GM23338 (cell line): Measurements from ENCODE around the gene ERMN. TPM values are rescaled to one million over a fixed set of nuclear protein-coding genes. Genes with fewer than 3 reads are reported as not detected.

Experiments used
- ATAC-seq: fragments of 200-7000 bp; cut with Tn5 transposase; 3 replicates; pipeline ENCODE4 v1.9.1; 2020
- DNase-seq: peaks from one replicate; pipeline ENCODE4 v3.0.0-alpha.2; 2015; ENCODE audit warnings: low spot score
- H2AFZ ChIP-seq: fragments of 200-600 bp; sonication (generic); 2 replicates; pipeline ENCODE4 v1.8.0; 2016; ENCODE audit warnings: antibody characterized with exemption, mild to moderate bottlenecking, moderate library complexity
- H3F3A ChIP-seq: fragments of 200-600 bp; sonication (generic); replicated peaks from 2 replicates; pipeline ENCODE4 v1.8.0; 2017; ENCODE audit warnings: antibody characterized with exemption, mixed run types, low read depth
- H3K27ac ChIP-seq: fragments of 200-600 bp; sonication (generic); 2 replicates; pipeline ENCODE4 v1.6.1; 2016; ENCODE audit warnings: low read depth
- H3K27me3 ChIP-seq: fragments of 200-600 bp; sonication (generic); 2 replicates; pipeline ENCODE4 v1.8.0; 2016; ENCODE audit warnings: mild to moderate bottlenecking, mixed run types, moderate library complexity; ENCODE audit not compliant: insufficient read depth
- H3K36me3 ChIP-seq: fragments of 200-600 bp; sonication (generic); 2 replicates; pipeline ENCODE4 v1.8.0; 2016; ENCODE audit warnings: mild to moderate bottlenecking; ENCODE audit not compliant: insufficient read depth
- H3K4me1 ChIP-seq: fragments of 200-600 bp; sonication (generic); 2 replicates; pipeline ENCODE4 v1.8.0; 2016; ENCODE audit warnings: mild to moderate bottlenecking, moderate library complexity; ENCODE audit not compliant: insufficient read depth
- H3K4me2 ChIP-seq: fragments of 200-600 bp; sonication (generic); 2 replicates; pipeline ENCODE4 v1.7.1; 2017; ENCODE audit warnings: mixed run types
- H3K4me3 ChIP-seq: fragments of 200-600 bp; sonication (generic); 2 replicates; pipeline ENCODE4 v1.6.1; 2016; ENCODE audit warnings: mixed run types
- H3K79me2 ChIP-seq: fragments of 200-600 bp; sonication (generic); replicated peaks from 2 replicates; pipeline ENCODE4 v1.8.0; 2017; ENCODE audit warnings: mild to moderate bottlenecking; ENCODE audit not compliant: insufficient read depth
- H3K9me2 ChIP-seq: fragments of 200-600 bp; sonication (generic); 2 replicates; pipeline ENCODE4 v1.8.0; 2017; ENCODE audit not compliant: insufficient read depth
- H4K20me1 ChIP-seq: fragments of 200-600 bp; sonication (generic); replicated peaks from 2 replicates; pipeline ENCODE4 v1.8.0; 2017; ENCODE audit warnings: mild to moderate bottlenecking; ENCODE audit not compliant: insufficient read depth
- H3K27ac Mint-ChIP-seq: 2 replicates; pipeline ENCODE4 v1.8.0; 2020; ENCODE audit warnings: inconsistent platforms, mild to moderate bottlenecking, moderate library complexity, mixed read lengths
- H3K27me3 Mint-ChIP-seq: 3 replicates; pipeline ENCODE4 v1.8.0; 2022; ENCODE audit warnings: low read depth, mild to moderate bottlenecking, moderate library complexity, mixed read lengths, inconsistent platforms; ENCODE audit not compliant: insufficient read depth, poor library complexity
- H3K36me3 Mint-ChIP-seq: 3 replicates; pipeline ENCODE4 v1.8.0; 2021; ENCODE audit warnings: low read depth, mild to moderate bottlenecking, inconsistent platforms, moderate library complexity, mixed read lengths
- H3K4me1 Mint-ChIP-seq: 3 replicates; pipeline ENCODE4 v1.8.0; 2020; ENCODE audit warnings: mild to moderate bottlenecking, inconsistent platforms, mixed read lengths
- H3K4me3 Mint-ChIP-seq: 3 replicates; pipeline ENCODE4 v1.8.0; 2021; ENCODE audit warnings: moderate library complexity, mild to moderate bottlenecking, inconsistent platforms, mixed read lengths
- H3K9me3 Mint-ChIP-seq: 3 replicates; pipeline ENCODE4 v1.8.0; 2020; ENCODE audit warnings: moderate library complexity, mild to moderate bottlenecking, inconsistent platforms, mixed read lengths
- CREB1 ChIP-seq: fragments of 250-450 bp; sonication (Bioruptor Pico); IDR thresholded peaks from 2 replicates; pipeline ENCODE4 v1.5.0; 2020; ENCODE audit warnings: low read depth, mild to moderate bottlenecking, moderate library complexity
- NANOG ChIP-seq: IDR thresholded peaks from 2 replicates; pipeline ENCODE4 v1.6.1; 2016; ENCODE audit warnings: antibody characterized with exemption, borderline replicate concordance
- STAT1 ChIP-seq: IDR thresholded peaks from one replicate; pipeline ENCODE4 v1.6.1; 2016; ENCODE audit warnings: antibody characterized with exemption; ENCODE audit not compliant: unreplicated experiment
- polyA plus RNA-seq: library from polyadenylated mRNA; unstranded; fragments of >200 nt; fragmentation: Nextera tagmentation; extraction: Ambion mirVana; gene quantifications from 2 replicates; pipeline ENCODE4 v1.2.1, GENCODE V29; 2016
- total RNA-seq: library from RNA; depleted of rRNA; stranded (reverse); fragments of >200 nt; shearing (Covaris generic); gene quantifications from 2 replicates; pipeline ENCODE4 v1.2.3, GENCODE V29; 2014
- TF ChIP-seq, protein P1 (sequence below): fragments of 250-450 bp; sonication (Bioruptor Pico); IDR thresholded peaks from 2 replicates; pipeline ENCODE4 v1.5.0; 2020; ENCODE audit warnings: mild to moderate bottlenecking, moderate library complexity
- TF ChIP-seq, protein P2 (sequence below): IDR thresholded peaks from 2 replicates; pipeline ENCODE4 v1.6.1; 2016; ENCODE audit warnings: antibody characterized with exemption
- TF ChIP-seq, protein P3 (sequence below), 2 experiments: fragments of 200-600 bp in 1 of 2; sonication (generic) in 1 of 2; conservative IDR thresholded peaks; 2 replicates each; pipeline versions ENCODE4 v1.5.1 to v1.6.1; 2016 to 2017; ENCODE audit warnings: antibody characterized with exemption in 2 of 2, low read depth in 2 of 2, mild to moderate bottlenecking in 2 of 2, moderate library complexity in 1 of 2

Gene ERMN
- total and polyA plus RNA-seq, 2 experiments from 2014 or later = 0.35 to 0.44 TPM

DNA sequence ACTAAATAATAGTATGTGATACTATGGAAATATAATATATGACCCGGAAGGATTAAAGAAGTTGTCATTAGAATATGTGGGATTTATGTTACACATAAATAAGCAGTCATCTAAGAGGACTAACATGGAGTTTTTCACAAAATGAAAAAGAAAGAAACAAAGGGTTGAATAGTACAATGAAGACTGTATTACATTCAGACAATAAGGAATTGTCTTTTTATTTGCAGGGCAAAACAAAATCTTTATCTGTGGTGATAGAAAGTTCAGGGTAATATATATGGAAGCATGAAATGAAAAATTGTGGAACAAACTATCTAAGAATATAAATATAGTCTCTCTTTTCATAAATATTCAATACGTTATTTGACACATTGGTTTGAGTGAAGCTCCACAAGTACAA is 5.8 kb downstream of the ERMN start (continued):
- TF ChIP-seq, protein P1, sequence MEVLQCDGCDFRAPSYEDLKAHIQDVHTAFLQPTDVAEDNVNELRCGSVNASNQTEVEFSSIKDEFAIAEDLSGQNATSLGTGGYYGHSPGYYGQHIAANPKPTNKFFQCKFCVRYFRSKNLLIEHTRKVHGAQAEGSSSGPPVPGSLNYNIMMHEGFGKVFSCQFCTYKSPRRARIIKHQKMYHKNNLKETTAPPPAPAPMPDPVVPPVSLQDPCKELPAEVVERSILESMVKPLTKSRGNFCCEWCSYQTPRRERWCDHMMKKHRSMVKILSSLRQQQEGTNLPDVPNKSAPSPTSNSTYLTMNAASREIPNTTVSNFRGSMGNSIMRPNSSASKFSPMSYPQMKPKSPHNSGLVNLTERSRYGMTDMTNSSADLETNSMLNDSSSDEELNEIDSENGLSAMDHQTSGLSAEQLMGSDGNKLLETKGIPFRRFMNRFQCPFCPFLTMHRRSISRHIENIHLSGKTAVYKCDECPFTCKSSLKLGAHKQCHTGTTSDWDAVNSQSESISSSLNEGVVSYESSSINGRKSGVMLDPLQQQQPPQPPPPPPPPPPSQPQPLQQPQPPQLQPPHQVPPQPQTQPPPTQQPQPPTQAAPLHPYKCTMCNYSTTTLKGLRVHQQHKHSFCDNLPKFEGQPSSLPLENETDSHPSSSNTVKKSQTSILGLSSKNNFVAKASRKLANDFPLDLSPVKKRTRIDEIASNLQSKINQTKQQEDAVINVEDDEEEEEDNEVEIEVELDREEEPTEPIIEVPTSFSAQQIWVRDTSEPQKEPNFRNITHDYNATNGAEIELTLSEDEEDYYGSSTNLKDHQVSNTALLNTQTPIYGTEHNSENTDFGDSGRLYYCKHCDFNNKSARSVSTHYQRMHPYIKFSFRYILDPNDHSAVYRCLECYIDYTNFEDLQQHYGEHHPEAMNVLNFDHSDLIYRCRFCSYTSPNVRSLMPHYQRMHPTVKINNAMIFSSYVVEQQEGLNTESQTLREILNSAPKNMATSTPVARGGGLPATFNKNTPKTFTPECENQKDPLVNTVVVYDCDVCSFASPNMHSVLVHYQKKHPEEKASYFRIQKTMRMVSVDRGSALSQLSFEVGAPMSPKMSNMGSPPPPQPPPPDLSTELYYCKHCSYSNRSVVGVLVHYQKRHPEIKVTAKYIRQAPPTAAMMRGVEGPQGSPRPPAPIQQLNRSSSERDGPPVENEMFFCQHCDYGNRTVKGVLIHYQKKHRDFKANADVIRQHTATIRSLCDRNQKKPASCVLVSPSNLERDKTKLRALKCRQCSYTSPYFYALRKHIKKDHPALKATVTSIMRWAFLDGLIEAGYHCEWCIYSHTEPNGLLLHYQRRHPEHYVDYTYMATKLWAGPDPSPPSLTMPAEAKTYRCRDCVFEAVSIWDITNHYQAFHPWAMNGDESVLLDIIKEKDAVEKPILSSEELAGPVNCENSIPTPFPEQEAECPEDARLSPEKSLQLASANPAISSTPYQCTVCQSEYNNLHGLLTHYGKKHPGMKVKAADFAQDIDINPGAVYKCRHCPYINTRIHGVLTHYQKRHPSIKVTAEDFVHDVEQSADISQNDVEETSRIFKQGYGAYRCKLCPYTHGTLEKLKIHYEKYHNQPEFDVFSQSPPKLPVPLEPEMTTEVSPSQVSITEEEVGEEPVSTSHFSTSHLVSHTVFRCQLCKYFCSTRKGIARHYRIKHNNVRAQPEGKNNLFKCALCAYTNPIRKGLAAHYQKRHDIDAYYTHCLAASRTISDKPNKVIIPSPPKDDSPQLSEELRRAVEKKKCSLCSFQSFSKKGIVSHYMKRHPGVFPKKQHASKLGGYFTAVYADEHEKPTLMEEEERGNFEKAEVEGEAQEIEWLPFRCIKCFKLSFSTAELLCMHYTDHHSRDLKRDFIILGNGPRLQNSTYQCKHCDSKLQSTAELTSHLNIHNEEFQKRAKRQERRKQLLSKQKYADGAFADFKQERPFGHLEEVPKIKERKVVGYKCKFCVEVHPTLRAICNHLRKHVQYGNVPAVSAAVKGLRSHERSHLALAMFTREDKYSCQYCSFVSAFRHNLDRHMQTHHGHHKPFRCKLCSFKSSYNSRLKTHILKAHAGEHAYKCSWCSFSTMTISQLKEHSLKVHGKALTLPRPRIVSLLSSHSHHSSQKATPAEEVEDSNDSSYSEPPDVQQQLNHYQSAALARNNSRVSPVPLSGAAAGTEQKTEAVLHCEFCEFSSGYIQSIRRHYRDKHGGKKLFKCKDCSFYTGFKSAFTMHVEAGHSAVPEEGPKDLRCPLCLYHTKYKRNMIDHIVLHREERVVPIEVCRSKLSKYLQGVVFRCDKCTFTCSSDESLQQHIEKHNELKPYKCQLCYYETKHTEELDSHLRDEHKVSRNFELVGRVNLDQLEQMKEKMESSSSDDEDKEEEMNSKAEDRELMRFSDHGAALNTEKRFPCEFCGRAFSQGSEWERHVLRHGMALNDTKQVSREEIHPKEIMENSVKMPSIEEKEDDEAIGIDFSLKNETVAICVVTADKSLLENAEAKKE (CRISPR knock-in tag) = no peak

DNA sequence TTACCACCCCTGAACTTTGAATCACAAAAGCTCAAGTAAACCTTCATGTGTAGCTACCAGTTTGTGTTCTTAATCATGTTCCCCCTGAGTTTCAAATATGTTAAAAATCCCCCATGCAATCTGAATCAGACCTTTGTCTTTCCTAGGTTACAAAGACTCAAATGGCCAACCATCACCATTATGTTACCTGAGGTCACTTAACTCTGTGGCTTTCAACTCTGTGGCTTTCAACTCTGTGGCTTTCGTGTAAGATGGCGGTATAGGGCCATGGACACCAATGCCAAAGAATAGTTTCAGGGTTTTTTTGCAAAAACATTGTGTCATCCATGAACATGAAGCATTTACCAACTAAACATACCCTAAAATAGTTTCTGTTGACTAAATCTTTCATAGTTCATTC is 6.7 kb downstream of the ERMN start:
- TF ChIP-seq, protein P2, sequence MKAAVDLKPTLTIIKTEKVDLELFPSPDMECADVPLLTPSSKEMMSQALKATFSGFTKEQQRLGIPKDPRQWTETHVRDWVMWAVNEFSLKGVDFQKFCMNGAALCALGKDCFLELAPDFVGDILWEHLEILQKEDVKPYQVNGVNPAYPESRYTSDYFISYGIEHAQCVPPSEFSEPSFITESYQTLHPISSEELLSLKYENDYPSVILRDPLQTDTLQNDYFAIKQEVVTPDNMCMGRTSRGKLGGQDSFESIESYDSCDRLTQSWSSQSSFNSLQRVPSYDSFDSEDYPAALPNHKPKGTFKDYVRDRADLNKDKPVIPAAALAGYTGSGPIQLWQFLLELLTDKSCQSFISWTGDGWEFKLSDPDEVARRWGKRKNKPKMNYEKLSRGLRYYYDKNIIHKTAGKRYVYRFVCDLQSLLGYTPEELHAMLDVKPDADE = no peak
- TF ChIP-seq STAT1 (no peak), CREB1 (no peak), NANOG (no peak)
- TF ChIP-seq, protein P3, sequence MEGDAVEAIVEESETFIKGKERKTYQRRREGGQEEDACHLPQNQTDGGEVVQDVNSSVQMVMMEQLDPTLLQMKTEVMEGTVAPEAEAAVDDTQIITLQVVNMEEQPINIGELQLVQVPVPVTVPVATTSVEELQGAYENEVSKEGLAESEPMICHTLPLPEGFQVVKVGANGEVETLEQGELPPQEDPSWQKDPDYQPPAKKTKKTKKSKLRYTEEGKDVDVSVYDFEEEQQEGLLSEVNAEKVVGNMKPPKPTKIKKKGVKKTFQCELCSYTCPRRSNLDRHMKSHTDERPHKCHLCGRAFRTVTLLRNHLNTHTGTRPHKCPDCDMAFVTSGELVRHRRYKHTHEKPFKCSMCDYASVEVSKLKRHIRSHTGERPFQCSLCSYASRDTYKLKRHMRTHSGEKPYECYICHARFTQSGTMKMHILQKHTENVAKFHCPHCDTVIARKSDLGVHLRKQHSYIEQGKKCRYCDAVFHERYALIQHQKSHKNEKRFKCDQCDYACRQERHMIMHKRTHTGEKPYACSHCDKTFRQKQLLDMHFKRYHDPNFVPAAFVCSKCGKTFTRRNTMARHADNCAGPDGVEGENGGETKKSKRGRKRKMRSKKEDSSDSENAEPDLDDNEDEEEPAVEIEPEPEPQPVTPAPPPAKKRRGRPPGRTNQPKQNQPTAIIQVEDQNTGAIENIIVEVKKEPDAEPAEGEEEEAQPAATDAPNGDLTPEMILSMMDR (conservative IDR thresholded peaks at IDR 0.05; ENCODE audit: low read depth in 2 of 2) = no peak
- TF ChIP-seq, protein P1 (CRISPR knock-in tag) = no peak
- no peaks in the 10 kb centered on the region for H4K20me1 ChIP-seq
- ATAC-seq (no peak), DNase-seq (no peak)
- H3K9me2 ChIP-seq = peaks cover 10% of the 10 kb centered on the region; the same call in 1 of the 2 replicates
- no peaks in the 10 kb centered on the region for H3K79me2 ChIP-seq
- H3K9me3 Mint-ChIP-seq = no peaks in the 10 kb centered on the region
- H3K4me3 ChIP-seq = no peak overlapping the region
- H3F3A ChIP-seq = no peaks in the 10 kb centered on the region
- no peak overlapping the region for H3K4me3 Mint-ChIP-seq
- H3K4me1 ChIP-seq = peaks cover 32% of the 10 kb centered on the region
- peak overlapping the region; percentile 13; the same call in 1 of the 2 replicates for H3K27ac Mint-ChIP-seq
- 0 out of 2 replicates have a peak overlapping the region, but pooled peaks have one; percentile 3 for H2AFZ ChIP-seq
- no peaks in the 10 kb centered on the region for H3K36me3 ChIP-seq
- H3K36me3 Mint-ChIP-seq = no peaks in the 10 kb centered on the region
- H3K4me2 ChIP-seq = no peak overlapping the region
- no peaks in the 10 kb centered on the region for H3K27me3 ChIP-seq
- no peaks in the 10 kb centered on the region for H3K27me3 Mint-ChIP-seq
- no peak overlapping the region for H3K27ac ChIP-seq
- H3K4me1 Mint-ChIP-seq = peaks cover 40% of the 10 kb centered on the region
